ENCODE results near the gene C16orf86.

Gene C16orf86

GRCh38 chr16:67699265-67699664 lies 32.7 kb downstream of the C16orf86 start:
- no peak for DNase-seq

DNA sequence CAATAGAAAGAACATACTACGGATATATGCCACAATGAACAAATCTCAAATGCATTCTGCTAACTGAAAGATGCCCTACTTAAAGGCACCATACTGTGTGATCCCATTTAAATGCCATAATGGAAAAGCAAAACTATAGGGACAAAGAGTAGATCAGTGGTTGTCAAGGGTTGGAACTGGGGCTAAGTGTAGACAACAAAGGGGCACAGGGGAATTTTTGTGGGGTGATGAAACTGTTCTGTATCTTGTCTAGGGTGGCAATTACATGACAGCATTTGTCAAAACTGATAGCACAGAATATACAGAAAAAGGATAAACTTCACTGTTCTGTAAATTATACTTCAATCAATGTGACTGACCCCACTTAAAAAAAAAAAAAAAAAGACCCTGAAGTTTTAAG lies 34.8 kb downstream of the C16orf86 start:
- DNase-seq: no peak

- no peak for DNase-seq
Measured at GRCh38 chr16:67702130-67702529, 35.5 kb downstream of the C16orf86 start.

DNA sequence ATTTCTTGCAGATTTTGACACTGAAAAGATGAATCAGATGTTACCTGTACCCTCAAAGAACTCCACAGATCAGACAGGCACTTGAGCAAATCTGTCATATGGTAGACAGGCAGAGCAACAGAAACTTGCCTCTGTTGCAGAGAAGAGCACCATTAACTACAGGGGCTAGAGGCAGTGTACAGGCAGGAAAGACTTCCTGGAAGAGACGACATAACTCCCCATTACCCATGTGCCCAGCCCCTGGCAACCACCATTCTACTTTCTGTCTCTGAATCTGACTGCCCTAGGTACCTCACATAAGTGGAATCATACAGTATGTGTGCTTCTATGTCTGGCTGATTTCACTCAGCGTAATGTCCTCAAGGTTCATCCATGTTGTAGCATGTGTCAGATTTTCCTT lies 37.0 kb downstream of the C16orf86 start:
- peak in 1 of 2 donors; percentile 8 for DNase-seq

DNA sequence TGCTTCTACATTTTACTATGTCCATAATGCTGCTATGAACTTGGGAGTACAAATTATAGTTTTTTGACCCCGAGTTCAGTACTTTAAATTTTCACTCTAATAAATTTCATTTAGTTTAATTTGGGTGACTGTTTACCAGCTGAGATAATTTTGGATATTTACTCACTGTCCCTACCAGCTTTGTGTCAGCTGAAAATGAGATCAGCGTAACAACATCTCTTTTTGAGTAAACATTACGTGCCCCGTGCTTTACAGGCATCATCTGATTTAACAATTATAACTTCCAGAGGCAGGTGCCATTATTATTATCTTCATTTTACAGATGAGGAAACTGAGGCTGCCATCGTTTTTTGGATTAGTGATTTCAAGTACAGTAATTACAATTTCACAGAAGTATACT lies 37.5 kb downstream of the C16orf86 start:
- DNase-seq: no peak

GRCh38 chr16:67707210-67707609 lies 40.6 kb downstream of the C16orf86 start:
- DNase-seq: no peak

- DNase-seq: no peak
Measured at GRCh38 chr16:67707790-67708189, 41.2 kb downstream of the C16orf86 start.

DNA sequence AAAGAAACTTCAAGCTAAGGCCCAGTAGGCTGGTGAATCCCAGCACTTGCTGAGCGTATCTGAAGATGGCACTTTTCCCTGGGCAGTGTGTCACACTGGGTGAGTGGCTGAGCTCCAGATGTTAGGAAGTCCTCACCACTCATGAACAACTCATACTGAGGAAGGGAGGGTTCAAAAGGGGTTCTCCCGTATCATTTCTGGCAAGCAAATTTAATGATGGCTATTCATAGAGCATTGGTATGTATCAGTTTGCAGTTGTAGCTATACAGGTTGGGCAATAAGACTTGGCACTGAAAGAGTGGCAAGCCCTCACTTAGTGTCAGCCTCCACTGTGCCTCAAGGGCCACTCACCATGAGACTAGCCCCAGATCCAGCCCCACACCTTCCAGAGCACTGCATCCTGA lies 41.8 kb downstream of the C16orf86 start:
- DNase-seq: no peak

DNA sequence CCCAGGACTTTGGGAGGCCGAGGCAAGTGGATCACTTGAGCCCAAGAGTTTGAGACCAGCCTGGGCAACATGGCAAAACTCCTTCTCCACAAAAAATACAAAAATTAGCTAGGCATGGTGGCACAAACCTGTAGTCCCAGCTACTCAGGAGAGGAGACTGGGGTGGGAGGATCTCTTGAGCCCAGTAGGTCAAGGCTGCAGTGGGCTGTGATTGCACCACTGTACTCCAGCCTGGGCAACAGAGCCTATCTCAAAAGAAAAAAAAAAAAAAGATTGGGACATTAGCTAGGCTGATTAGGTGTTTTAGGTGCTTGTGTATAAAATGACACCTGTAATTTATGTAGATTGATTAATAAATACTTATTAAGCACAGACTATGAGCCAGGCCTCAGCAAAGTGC lies 42.4 kb downstream of the C16orf86 start:
- no peak for DNase-seq

DNA sequence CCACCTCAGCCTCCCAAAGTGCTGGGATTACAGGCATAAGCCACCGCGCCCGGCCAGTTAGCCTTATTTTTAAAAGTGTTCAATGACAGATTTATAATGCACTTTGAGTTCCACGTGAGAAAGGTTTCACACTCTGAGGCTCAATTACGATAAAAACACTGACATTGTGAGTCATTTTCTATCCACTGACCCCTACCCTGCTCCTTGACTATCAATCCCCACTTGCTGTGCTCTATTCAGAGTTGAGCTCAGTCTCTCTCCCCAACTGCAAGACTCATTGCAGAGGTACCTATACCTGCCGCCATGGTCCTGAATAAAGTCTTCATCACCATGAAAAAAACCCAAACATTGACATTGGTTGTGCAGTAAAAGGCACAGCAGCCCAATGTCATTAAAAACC lies 44.0 kb downstream of the C16orf86 start:
- DNase-seq: no peak

- DNase-seq: no peak
Measured at GRCh38 chr16:67713647-67714273, 47.1 kb downstream of the C16orf86 start.

DNA sequence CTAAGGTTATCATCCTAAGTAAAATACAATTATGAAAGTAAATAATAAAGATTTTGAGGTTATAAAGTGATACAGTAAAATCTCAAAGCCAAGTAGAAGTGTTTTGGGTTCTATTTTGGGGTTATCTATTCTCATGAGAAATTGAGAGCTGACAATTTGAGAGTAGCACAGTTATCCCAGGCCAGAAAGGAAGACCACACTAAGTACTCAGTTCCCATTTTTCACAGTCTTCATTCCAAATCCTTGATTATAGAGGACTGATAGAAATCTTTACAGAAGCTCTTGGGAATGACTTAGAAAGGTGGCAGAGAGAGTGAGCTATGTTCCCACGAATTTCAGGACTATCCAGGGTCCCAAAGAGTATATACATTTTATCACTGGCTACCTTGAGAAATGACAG lies 47.9 kb downstream of the C16orf86 start:
- DNase-seq: no peak

- DNase-seq: no peak
Measured at GRCh38 chr16:67716097-67716496, 49.5 kb downstream of the C16orf86 start.

All from CD4-positive, alpha-beta T cell treated with Interleukin-4 for 1 hour (primary cell).